ENCODE results near the gene EPHA6.

- TF ChIP-seq CTCF (IDR thresholded peaks at IDR 0.05) (no peak), POLR2AphosphoS5 (IDR thresholded peaks at IDR 0.05) (no peak)
These were observed 765.0 kb downstream of the EPHA6 start for GRCh38 chr3:97579365-97579764.

Measured in transverse colon (tissue), 4 donors.